GM12892 (cell line): Measurements from ENCODE around the gene SEMG2. TPM values are rescaled to one million over a fixed set of nuclear protein-coding genes. Genes with fewer than 3 reads are reported as not detected.

Source experiments
- DNase-seq: peaks from one replicate; pipeline ENCODE4 v3.0.0; 2011; ENCODE audit not compliant: insufficient read length
- FAIRE-seq: peaks from 2 replicates; lab custom pipeline; 2011; peaks lifted over from hg19 to GRCh38; lab: Jason Lieb, UNC
- POLR2A ChIP-seq: IDR thresholded peaks from 2 replicates; pipeline ENCODE4 v1.6.1; 2011; ENCODE audit warnings: low read depth, low read length, control low read depth
- POLR2AphosphoS5 ChIP-seq: IDR thresholded peaks from 2 replicates; pipeline ENCODE4 v1.6.1; 2011; ENCODE audit warnings: low read depth, low read length, control low read depth
- TAF1 ChIP-seq: IDR thresholded peaks from 2 replicates; pipeline ENCODE4 v1.6.1; 2011; ENCODE audit warnings: low read depth, mild to moderate bottlenecking, control low read depth, low read length, borderline replicate concordance
- polyA plus RNA-seq: library from polyadenylated mRNA; unstranded; fragments of >200 nt; gene quantifications from one replicate; pipeline ENCODE4 v1.2.1, GENCODE V29; 2012; ENCODE audit warnings: missing spikeins, inconsistent platforms; ENCODE audit not compliant: missing spikeins

The SEMG2 gene, protein sequence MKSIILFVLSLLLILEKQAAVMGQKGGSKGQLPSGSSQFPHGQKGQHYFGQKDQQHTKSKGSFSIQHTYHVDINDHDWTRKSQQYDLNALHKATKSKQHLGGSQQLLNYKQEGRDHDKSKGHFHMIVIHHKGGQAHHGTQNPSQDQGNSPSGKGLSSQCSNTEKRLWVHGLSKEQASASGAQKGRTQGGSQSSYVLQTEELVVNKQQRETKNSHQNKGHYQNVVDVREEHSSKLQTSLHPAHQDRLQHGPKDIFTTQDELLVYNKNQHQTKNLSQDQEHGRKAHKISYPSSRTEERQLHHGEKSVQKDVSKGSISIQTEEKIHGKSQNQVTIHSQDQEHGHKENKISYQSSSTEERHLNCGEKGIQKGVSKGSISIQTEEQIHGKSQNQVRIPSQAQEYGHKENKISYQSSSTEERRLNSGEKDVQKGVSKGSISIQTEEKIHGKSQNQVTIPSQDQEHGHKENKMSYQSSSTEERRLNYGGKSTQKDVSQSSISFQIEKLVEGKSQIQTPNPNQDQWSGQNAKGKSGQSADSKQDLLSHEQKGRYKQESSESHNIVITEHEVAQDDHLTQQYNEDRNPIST
- polyA plus RNA-seq: not detected

DNA sequence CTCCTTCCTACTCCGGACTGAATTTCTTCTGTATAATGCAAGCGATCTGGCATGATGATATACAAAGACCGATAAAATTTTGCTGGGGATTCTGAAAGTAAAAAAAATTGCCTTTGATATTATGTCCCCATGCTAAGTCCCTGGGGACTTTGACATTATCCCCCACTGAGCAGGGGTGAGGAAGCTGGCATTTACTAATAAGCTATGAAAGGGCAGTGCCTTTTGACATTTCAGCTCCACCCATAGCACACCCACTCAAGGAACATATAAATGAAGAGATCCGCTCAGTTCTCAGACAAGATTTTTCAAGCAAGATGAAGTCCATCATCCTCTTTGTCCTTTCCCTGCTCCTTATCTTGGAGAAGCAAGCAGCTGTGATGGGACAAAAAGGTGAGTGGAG lies at the start of gene SEMG2:
Gene SEMG2 (plus strand): TSS at position 298 of the 400 bp plus-strand sequence. CDS start 17 bp downstream, at position 315.
- no peak for TF ChIP-seq POLR2A
- no peak for TF ChIP-seq TAF1
- TF ChIP-seq POLR2AphosphoS5: no peak
- FAIRE-seq: no peak
- DNase-seq: no peak

DNA sequence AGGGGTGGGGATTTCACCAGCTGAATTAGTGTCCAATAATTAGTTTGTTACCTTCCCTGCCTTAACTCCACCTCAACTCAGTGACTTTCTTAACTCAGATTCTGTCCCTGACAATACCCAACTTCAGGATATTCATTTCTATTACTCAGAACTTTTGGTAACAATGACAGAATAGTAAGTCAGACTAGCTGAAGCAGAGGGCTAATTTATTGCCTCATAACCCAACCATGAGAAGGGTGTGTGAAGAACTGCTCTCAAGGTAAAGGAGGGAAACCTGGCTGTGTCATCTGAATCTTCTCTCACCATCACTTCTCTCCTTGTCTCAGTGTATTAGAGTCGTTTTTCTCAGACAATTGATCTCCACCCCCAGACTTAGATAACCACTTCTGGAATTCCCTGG lies 47.7 kb upstream of the SEMG2 start:
- TF ChIP-seq POLR2A (no peak), POLR2AphosphoS5 (no peak), TAF1 (no peak)
- DNase-seq: no peak
- FAIRE-seq: no peak

DNA sequence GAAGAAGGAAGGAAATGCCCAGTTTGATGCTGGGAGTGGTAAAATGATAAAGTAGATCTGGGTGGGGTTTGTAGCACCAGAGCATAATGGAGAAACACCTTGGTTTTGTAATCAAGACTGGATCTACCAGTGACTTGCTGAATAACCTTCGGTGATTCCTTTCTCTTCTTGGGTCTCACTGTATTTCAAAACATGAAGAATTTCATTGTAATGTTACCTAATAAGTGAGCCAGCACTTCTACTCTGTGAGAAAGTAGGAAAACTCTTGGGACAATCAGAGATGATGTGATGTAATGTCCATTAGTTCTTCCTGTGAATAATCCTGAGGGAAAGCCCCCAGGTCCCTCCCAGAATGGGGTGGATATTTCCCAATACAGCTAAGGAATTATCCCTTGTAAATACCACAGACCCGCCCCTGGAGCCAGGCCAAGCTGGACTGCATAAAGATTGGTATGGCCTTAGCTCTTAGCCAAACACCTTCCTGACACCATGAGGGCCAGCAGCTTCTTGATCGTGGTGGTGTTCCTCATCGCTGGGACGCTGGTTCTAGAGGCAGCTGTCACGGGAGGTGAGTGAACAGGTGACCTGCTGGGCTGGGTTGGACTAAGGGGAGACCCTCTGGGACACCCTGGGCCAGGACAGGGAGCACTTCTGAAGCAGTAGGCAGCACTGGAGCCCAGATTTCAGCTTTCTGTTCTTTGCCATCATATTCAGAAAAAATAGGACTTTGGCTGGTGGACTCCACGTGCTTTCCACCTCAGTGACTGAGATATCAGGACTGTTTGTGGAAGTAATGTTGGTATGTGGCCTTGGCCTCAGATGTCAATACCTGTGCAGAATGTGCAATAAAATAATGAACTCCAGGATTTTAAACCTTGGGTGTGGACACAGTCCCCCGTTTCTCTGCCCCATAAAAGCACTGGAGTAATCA lies 46.5 kb upstream of the SEMG2 start, which contains the start of gene PI3:
Gene PI3 (plus strand): TSS at position 469 of the 931 bp plus-strand sequence. CDS start 21 bp downstream, at position 490.
- TF ChIP-seq TAF1 (no peak), POLR2A (no peak), POLR2AphosphoS5 (no peak)
- FAIRE-seq: no peak
- DNase-seq: no peak

DNA sequence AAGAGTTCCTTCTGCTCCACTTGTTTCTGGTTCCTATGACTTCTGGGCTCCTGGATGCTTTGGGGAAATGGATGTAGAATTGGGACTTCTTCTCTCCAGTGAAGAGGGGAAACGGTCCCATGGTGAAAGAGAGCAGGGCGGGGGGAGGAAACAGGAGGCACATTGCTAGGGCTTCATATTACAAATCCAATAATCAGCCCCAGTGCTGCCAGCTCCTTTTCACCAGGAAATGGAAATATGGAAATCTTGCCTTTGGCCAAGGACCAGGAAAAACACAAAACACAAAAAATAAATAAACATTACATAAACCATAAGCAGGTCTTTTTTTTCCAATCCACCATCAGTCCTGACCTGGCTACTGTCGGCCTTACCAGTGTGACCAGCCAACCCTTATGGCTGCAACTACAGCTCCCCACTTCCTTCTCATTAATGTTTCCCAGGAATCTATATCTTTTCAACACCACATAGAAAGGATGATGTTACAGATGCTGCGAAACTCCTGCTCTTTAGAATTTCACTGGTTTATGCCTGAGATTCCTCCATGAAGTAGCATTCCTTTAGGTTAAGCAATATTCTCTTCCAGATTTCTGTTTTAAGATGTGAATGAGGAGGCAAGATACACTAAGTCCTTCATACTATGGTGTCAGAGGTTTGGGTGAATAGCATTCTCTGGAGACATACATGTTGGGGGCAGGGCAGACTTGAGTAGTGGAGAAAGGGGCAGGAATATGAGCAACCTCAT lies 44.5 kb upstream of the SEMG2 start:
- no peak for DNase-seq

DNA sequence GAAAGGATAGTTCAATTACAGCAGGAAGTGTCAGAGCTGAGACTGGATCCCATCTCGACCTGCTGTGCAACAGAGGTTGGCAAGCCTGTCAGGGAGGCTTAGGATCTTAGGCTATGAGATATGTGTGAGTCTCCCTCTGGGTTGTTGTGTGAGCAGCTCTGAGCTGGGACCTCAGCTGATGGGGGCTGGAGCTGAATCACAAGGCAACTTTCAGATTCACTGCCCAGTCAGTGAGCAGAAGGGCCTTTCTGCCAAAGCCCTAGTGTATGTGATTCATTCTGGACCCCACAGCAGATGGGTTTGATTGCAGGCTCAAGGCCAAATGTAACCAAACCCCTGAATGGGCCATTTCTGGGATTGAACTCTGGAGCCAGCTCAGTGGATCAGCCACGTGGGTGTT lies 42.0 kb upstream of the SEMG2 start:
- DNase-seq (no peak), FAIRE-seq (no peak)
- no peak for TF ChIP-seq POLR2AphosphoS5
- TF ChIP-seq POLR2A: no peak
- no peak for TF ChIP-seq TAF1

More for the DNA sequence above, 44.5 kb upstream of the SEMG2 start:
- no peak for TF ChIP-seq TAF1
- no peak for TF ChIP-seq POLR2AphosphoS5
- no peak for TF ChIP-seq POLR2A
- no peak for FAIRE-seq

DNA sequence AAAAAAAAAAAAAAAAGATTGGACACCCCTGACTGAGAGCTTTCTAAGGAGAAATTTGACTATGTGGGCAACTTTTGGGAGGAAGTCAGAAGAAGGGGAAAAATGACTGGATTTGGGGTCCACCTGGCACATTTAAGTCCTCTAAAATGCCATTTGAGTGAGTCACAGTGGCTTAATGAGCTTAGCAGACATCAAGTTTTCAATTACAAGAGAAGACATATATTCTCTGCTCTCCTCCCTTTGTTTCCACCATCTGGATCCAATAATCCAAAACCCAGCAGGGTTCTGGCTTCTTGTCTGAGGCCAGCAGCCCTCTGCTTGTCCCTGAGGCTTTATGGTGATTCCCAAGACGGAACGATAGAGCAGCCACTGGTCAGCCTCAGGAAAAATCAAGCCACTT lies 39.5 kb upstream of the SEMG2 start:
- FAIRE-seq (no peak), DNase-seq (no peak)
- TF ChIP-seq TAF1 (no peak), POLR2AphosphoS5 (no peak), POLR2A (no peak)

DNA sequence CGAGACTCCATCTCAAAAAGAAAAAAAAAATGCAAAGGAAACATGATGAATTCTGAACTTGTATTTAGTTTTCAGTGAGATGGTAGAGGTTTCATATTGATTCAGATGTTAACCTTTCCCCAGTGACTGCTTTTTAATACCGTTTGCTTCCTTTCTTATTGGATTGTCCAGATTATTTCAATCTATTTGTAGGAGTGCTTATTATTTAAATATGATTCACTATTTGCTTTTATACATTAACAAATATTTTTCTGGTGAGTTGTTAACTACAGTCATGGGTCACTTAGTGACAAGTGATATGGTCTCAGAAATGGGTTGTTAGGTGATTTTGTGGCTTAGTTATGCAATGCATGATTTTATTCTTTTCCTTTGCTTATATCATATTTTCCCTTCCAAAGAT lies 38.1 kb upstream of the SEMG2 start:
- no peak for DNase-seq
- FAIRE-seq: no peak
- TF ChIP-seq TAF1 (no peak), POLR2A (no peak), POLR2AphosphoS5 (no peak)

DNA sequence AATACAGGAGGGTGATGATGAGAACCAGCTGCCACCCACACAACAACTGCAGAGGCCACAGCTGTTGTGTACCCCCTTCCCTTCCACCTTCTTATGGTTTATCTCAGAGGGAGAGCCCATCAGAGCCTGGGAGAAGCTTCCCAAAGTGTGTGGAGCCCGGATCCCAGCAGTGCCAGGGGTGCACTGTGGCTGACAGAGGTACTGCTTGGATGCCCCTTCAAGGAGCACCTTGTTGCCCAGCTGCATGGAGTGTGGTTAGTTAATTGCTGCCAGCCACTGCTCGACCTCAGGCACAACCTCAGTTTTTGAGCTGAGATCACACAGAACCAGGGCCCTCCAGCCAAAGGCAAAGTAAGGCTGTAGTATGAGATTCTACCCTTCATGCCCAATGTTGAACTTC lies 33.5 kb upstream of the SEMG2 start:
- DNase-seq (no peak), FAIRE-seq (no peak)
- TF ChIP-seq POLR2AphosphoS5: no peak

DNA sequence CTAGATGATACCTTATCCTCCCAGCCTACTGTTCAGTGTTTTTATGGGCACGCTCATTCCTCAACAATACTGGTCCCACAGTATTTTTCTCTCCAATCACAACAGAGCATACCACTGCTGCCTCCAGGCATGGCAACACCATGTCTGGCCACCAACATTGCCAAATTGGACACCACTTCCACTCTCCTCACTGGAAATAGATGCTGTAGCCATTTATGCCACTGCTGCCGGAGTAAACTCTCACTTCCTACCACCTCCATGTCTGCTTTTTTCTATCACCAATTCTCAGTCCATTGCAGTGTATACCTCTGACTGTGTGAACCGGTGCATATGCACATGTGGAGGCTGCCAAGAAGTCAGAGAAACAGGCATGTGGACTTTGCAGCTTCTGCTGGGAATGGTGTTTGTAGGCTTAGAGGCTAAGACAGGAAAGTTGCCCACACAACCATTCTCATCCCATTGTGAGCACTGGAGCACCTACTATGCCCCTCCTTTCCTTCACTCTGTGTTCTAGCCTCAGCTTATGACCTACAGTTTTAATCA lies 32.0 kb upstream of the SEMG2 start:
- no peak for TF ChIP-seq TAF1
- TF ChIP-seq POLR2A: no peak
- DNase-seq (no peak), FAIRE-seq (no peak)

DNA sequence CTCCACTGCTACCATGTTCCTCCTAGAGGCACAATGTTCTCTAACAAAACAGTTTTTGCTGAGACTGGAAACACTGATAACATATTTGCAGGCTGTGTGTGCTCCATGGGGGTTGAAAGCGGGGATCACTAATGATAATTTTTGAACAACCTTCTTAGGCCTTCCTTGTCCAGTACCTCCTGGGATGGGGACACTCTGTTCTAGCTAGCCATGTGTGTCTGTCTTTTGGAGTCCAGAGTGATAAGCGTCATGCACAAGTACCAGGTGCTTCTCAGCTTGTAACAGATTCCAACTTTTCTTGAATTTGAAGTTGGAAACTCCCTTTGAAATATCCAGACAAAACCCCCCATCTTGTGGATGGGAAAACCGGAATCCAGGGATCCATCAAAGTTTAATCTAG lies 31.3 kb upstream of the SEMG2 start:
- DNase-seq: no peak
- no peak for FAIRE-seq
- TF ChIP-seq POLR2A: no peak
- TF ChIP-seq TAF1: no peak
- no peak for TF ChIP-seq POLR2AphosphoS5

DNA sequence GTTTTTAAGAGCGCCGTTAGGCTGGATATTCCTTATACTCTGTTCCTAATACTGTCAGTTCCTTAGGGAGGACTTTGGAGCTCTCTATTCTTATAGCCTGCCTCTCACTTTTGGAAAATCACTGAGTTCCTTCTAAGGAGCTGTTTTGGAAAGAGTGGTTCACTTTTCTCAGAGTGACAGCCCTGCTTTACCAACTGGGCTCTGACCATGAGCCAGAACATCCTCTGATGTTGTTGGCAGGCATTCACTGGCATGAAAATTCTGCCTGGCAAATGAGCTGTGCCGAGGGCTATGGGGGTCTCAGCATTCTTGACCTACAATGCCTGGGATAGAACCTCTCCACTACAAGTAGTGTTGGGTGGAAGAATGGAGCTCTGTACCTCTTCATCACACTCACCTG lies 29.2 kb upstream of the SEMG2 start:
- FAIRE-seq (no peak), DNase-seq (no peak)
- TF ChIP-seq POLR2A: no peak
- TF ChIP-seq TAF1: no peak
- TF ChIP-seq POLR2AphosphoS5: no peak
